WERI-Rb-1 (cell line): ENCODE measurements around the gene UBR3.
"Not testable (repeated sequence)": the region's sequence is repeated elsewhere in the genome, so short reads cannot be mapped to it uniquely, and the experiment has no call there.

Experiments used
- DNase-seq: peaks from one replicate; pipeline ENCODE4 v3.0.0-alpha.2; 2020
- H3K27ac ChIP-seq: fragments of 250-450 bp; sonication (Bioruptor Pico); 2 replicates; pipeline ENCODE4 v1.5.1; 2020; ENCODE audit warnings: mild to moderate bottlenecking, moderate library complexity
- H3K27me3 ChIP-seq: fragments of 250-450 bp; sonication (Bioruptor Pico); 2 replicates; pipeline ENCODE4 v1.5.1; 2021; ENCODE audit warnings: mild to moderate bottlenecking, low read depth, moderate library complexity; ENCODE audit not compliant: insufficient read depth, severe bottlenecking
- H3K36me3 ChIP-seq: fragments of 250-450 bp; sonication (Bioruptor Pico); 2 replicates; pipeline ENCODE4 v1.5.1; 2020; ENCODE audit warnings: mild to moderate bottlenecking, moderate library complexity
- H3K4me3 ChIP-seq: 2 replicates; pipeline ENCODE4 v1.5.1; 2011; ENCODE audit warnings: low read depth, mild to moderate bottlenecking, control low read depth, low read length
- H3K9me3 ChIP-seq: fragments of 250-450 bp; sonication (Bioruptor Pico); 2 replicates; pipeline ENCODE4 v1.5.1; 2021; ENCODE audit warnings: mild to moderate bottlenecking, moderate library complexity; ENCODE audit not compliant: severe bottlenecking
- TF ChIP-seq, protein P1 (sequence below): IDR thresholded peaks from 2 replicates; pipeline ENCODE4 v1.5.1; 2011; ENCODE audit warnings: low read depth, mild to moderate bottlenecking, control low read depth, inconsistent platforms, low read length

Gene UBR3

DNA sequence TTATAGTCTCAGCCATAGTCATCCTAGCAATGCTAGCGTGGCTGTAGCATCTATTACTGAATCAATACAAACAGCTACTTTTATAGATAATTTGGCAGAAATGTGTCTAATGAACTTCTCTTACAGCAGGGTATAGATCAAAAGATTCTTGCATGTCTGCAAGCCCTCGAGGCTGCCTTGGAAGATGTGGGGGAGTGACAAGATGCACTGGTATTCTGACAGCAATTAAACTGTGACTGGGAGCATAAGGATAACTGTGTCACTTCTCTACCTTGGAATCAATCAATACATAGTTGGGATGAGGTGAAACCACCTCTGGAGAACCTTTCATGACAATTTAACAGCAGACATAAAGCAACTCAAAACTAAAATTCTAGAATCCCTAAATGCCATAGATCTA lies 291.4 kb downstream of the UBR3 start:
- Histone ChIP-seq H3K4me3 (no peak overlapping the region), H3K27ac (no peak overlapping the region), H3K27me3 (no peaks in the 10 kb centered on the region), H3K9me3 (peaks cover 4% of the 10 kb centered on the region), H3K36me3 (no peaks in the 10 kb centered on the region)
- TF ChIP-seq, protein P1, sequence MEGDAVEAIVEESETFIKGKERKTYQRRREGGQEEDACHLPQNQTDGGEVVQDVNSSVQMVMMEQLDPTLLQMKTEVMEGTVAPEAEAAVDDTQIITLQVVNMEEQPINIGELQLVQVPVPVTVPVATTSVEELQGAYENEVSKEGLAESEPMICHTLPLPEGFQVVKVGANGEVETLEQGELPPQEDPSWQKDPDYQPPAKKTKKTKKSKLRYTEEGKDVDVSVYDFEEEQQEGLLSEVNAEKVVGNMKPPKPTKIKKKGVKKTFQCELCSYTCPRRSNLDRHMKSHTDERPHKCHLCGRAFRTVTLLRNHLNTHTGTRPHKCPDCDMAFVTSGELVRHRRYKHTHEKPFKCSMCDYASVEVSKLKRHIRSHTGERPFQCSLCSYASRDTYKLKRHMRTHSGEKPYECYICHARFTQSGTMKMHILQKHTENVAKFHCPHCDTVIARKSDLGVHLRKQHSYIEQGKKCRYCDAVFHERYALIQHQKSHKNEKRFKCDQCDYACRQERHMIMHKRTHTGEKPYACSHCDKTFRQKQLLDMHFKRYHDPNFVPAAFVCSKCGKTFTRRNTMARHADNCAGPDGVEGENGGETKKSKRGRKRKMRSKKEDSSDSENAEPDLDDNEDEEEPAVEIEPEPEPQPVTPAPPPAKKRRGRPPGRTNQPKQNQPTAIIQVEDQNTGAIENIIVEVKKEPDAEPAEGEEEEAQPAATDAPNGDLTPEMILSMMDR: no peak
- DNase-seq: no peak

DNA sequence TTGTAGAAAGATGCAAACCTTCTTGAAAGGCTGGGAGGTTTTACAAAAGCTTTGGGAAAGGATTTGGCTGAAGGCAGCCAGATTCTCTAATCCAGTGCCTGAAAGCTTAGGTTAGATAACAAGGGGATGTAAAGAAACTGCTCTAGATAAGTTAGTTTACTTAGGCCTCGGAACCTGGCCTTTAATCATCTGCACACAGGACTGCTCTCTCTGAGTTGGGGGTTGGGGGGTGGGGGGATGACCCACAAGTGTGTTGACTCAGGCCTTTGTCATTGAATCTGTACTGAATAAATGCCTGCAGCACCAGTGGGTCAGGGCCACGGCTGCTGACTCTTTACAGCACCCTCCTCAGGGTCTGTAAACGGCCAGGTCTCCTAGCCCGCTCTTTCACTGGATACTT lies 292.1 kb downstream of the UBR3 start:
- not testable (repeated sequence) for H3K9me3 ChIP-seq, H3K4me3 ChIP-seq, H3K27ac ChIP-seq, H3K27me3 ChIP-seq, DNase-seq, H3K36me3 ChIP-seq

DNA sequence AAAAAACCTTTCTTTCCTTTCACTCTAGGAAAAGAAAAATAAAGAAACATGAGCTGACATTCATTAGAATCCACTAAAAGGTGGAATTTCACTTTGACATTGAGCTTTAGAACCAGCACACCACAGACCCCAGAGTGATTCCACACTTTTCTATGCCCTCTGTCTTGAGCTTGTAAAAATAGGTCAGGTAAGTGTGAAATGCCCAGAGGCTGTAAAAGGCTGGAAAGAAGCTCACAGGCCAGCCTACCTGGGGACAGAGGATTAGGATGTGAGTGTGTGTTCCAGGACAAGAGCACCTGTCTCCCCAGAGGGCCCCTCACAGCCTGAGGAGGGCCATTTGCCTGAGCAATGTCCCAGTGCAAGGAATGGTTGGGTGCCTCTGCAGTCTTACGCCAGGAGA lies 294.4 kb downstream of the UBR3 start:
- no peak overlapping the region for H3K4me3 ChIP-seq
- TF ChIP-seq, protein P1: no peak
- DNase-seq: no peak
- no peaks in the 10 kb centered on the region for H3K27me3 ChIP-seq
- H3K36me3 ChIP-seq: no peaks in the 10 kb centered on the region
- H3K27ac ChIP-seq: no peak overlapping the region
- peaks cover 4% of the 10 kb centered on the region for H3K9me3 ChIP-seq

DNA sequence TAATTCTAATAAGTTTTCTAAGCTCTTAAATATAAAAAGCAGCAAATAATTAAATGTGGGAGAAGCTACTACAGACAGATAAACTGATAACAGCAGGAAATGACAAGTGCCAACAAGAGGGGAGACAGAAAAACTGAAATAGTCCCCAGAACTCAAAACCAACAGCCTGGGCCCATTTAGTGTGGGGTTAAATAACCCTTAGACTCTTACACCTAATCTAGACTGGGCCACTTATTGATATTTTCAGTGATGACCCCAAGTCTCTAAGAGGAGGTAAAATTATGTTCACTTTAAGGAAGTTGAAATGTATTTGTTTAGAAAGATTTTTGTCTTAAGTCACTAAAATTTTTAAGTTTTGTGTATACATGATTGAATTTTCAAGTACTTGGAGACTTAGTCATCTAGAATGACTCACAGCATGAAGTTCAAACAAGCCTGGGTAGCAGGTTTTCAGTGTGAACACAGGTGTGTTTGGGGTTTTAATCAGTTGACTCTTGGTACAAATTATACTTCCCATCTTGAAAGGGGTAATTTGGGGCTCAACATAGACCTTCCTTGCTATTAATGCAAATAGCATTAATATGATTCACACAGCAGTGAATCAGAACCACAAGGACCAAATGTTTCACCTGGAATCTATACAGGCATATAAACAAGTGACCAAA lies 295.8 kb downstream of the UBR3 start:
- Histone ChIP-seq H3K36me3 (no peaks in the 10 kb centered on the region), H3K4me3 (no peak overlapping the region), H3K9me3 (peaks cover 4% of the 10 kb centered on the region), H3K27me3 (no peaks in the 10 kb centered on the region), H3K27ac (no peak overlapping the region)
- TF ChIP-seq, protein P1: no peak
- no peak for DNase-seq

DNA sequence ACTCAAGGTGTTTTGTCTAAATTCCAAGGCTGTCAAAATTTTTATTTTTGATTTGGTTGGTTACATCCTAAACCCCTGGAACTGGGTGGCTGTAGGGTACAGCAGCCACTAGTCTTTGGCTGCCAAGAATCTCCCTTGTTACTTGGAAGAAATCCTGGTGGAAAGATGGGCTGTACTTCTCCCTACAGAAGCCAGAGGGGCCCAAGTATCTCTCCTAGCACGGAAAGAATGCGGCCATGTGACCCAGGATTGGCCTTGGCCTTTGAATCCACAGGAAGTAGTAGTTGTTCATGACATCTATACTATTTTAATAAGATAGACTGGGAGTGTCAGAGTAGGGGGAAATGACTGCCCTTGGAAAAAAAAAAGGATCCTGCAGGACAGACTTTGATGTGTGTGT lies 296.3 kb downstream of the UBR3 start:
- H3K4me3 ChIP-seq: no peak overlapping the region
- peaks cover 4% of the 10 kb centered on the region for H3K9me3 ChIP-seq
- H3K36me3 ChIP-seq: no peaks in the 10 kb centered on the region
- DNase-seq: no peak
- no peaks in the 10 kb centered on the region for H3K27me3 ChIP-seq
- H3K27ac ChIP-seq: no peak overlapping the region
- TF ChIP-seq, protein P1: no peak

DNA sequence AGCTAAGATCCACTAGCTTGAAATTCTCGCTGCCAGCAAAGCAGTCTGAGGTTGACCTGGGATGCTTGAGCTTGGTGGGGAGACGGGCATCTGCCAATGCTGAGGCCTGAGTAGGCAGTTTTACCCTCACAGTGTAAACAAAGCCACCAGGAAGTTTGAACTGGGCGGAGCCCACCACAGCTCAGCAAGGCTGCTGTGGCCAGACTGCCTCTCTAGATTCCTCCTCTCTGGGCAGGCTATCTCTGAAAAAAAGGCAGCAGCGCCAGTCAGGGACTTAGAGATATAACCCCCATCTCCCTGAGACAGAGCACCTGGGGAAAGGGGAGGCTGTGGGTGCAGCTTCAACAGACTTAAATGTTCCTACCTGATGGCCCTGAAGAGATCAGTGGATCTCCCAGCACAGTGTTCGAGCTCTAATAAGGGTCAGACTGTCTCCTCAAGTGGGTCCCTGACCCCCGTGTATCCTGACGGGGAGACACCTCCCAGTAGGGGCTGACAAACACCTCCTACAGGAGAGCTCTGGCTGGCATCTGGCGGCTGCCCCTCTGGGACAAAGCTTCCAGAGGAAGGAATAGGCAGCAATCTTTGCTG lies 299.0 kb downstream of the UBR3 start:
- H3K27ac ChIP-seq, H3K36me3 ChIP-seq, H3K27me3 ChIP-seq, DNase-seq, H3K9me3 ChIP-seq, H3K4me3 ChIP-seq: not testable (repeated sequence)
